ENCODE results near the gene MRPL57.

Gene MRPL57

GRCh38 chr13:21221268-21221667 is 44.8 kb downstream of the MRPL57 start:
- H3K4me1 ChIP-seq (ENCODE audit: insufficient read depth, low read length): no peaks in the 10 kb centered on the region
- no peak overlapping the region for H3K9ac ChIP-seq (ENCODE audit: low read length)
- H3K27me3 ChIP-seq (ENCODE audit: control insufficient read depth in 1 of 2, insufficient read depth in 2 of 2, low read length in 2 of 2): no peaks in the 10 kb centered on the region
- H3K27ac ChIP-seq (ENCODE audit: low read depth, low read length): no peak overlapping the region
- H3K36me3 ChIP-seq (ENCODE audit: insufficient read depth, low read length): no peaks in the 10 kb centered on the region
- no peak overlapping the region for H3K4me3 ChIP-seq (ENCODE audit: low read depth in 1 of 2, low read length in 2 of 2)
- H3K9me3 ChIP-seq (ENCODE audit: low read length): peaks cover 4% of the 10 kb centered on the region

DNA sequence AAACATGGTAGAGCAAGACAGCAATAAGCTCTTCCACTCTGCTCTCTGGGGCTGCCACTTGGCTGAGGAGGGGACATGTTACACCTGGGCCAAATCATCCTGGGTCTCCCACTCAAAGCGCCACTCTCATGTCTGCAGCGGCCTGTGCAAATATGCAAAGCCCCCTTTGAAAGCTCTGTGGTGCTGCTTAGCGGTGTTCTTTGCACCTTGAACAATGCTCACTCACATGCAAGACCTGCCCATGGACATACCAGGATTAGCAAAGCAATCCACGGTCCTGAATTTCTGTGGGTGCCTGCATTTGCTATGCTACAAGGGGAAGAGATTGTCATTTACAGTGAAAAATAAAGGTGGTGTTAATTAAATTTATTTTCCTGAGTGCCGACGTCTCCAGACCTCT is 48.6 kb downstream of the MRPL57 start:
- H3K27me3 ChIP-seq (ENCODE audit: control insufficient read depth in 1 of 2, insufficient read depth in 2 of 2, low read length in 2 of 2): no peaks in the 10 kb centered on the region
- no peaks in the 10 kb centered on the region for H3K4me1 ChIP-seq (ENCODE audit: insufficient read depth, low read length)
- no peak overlapping the region for H3K27ac ChIP-seq (ENCODE audit: low read depth, low read length)
- H3K4me3 ChIP-seq (ENCODE audit: low read depth in 1 of 2, low read length in 2 of 2): no peak overlapping the region
- H3K36me3 ChIP-seq (ENCODE audit: insufficient read depth, low read length): no peaks in the 10 kb centered on the region
- no peak overlapping the region for H3K9ac ChIP-seq (ENCODE audit: low read length)
- H3K9me3 ChIP-seq (ENCODE audit: low read length): peaks cover 4% of the 10 kb centered on the region

DNA sequence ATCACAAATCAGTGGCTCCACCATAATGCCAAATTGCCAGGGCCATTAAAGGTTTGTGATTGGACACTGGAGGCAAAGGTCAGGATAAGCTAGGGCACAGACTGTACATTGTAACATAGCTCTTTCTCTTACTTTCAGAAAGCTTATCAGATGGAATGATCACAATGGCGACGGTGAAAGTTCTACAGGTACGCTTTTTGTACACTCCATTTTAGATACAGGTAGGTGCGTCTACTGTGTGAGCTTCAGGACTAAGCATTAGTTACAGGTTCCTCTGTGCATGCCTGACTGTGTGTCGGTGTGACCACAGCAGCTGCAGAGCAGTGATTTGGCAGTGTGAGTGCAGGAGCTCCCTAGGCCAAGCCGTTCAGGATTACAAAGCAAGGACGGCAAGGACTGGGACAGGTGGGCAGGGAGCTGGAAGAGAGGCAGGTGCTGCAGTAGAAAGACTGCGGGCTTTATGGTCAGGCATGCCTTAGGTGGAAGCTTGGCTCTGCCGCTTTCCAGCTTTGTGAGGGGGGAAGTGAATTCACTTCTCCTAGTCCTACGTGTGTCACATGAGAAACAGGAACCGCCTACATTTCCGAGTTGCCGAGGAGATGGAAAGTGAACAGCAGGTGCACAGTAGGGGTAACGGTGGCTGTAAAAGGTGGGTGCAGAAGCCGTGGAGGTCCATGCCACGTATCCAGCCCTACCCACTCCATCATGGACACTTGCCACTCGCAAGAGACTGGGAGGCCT is 49.6 kb downstream of the MRPL57 start:
- no peaks in the 10 kb centered on the region for H3K4me1 ChIP-seq (ENCODE audit: insufficient read depth, low read length)
- no peak overlapping the region for H3K27ac ChIP-seq (ENCODE audit: low read depth, low read length)
- no peaks in the 10 kb centered on the region for H3K36me3 ChIP-seq (ENCODE audit: insufficient read depth, low read length)
- H3K4me3 ChIP-seq (ENCODE audit: low read depth in 1 of 2, low read length in 2 of 2): no peak overlapping the region
- H3K9ac ChIP-seq (ENCODE audit: low read length): no peak overlapping the region
- H3K27me3 ChIP-seq (ENCODE audit: control insufficient read depth in 1 of 2, insufficient read depth in 2 of 2, low read length in 2 of 2): no peaks in the 10 kb centered on the region
- H3K9me3 ChIP-seq (ENCODE audit: low read length): peaks cover 4% of the 10 kb centered on the region

DNA sequence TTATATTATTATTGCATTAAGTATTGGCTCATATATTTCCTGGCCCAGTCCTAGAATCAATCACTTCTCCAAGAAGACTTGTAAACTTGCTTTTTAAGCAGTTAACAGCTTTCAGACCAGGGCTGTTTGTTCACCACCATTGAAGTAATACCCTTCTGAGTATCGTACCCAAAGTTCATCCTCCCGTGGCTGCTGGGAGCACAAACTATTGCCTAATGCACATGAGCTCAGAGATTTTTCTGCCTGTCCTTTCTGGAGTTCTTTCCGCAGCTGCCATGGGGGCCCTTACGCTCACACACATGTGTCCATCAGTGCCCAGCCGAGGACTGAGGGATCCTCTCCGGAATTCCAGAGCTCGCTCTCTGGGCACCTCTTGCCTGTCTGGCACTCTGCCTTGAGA is 51.5 kb downstream of the MRPL57 start:
- no peaks in the 10 kb centered on the region for H3K4me1 ChIP-seq (ENCODE audit: insufficient read depth, low read length)
- no peaks in the 10 kb centered on the region for H3K9me3 ChIP-seq (ENCODE audit: low read length)
- no peaks in the 10 kb centered on the region for H3K36me3 ChIP-seq (ENCODE audit: insufficient read depth, low read length)
- H3K27ac ChIP-seq (ENCODE audit: low read depth, low read length): no peak overlapping the region
- H3K4me3 ChIP-seq (ENCODE audit: low read depth in 1 of 2, low read length in 2 of 2): no peak overlapping the region
- H3K27me3 ChIP-seq (ENCODE audit: control insufficient read depth in 1 of 2, insufficient read depth in 2 of 2, low read length in 2 of 2): no peaks in the 10 kb centered on the region
- H3K9ac ChIP-seq (ENCODE audit: low read length): no peak overlapping the region
